SHP77 treated with DMSO at 0.1 percent for 48 hours (cell line): ENCODE measurements around the gene MYO10.
"Not testable (repeated sequence)": the region's sequence is repeated elsewhere in the genome, so short reads cannot be mapped to it uniquely, and the experiment has no call there.

Source experiments
- DNase-seq: peaks from one replicate; lab custom pipeline; 2025; lab: John Stamatoyannopoulos, UW

Gene MYO10

DNA sequence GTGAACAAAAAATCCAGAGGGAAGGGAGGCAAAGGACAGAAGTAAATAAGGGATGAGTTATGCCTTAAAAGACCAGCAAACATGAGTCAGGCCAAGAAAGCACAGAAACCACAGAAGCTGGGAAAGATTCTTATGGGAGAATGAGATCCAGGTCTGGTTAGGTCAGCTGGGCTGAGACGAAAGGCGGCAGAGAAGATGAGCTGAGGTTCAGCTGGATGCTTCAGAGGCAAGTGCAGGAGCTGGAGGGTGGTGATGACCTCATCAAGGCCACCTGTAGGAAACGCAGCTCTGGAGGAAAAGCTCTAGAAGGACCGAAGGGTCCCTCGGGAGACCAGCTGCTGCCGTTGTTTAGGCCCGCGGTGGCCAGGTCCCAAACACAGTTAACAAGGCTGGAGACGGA, 152.0 kb downstream of the MYO10 start:
- DNase-seq: no peak

DNA sequence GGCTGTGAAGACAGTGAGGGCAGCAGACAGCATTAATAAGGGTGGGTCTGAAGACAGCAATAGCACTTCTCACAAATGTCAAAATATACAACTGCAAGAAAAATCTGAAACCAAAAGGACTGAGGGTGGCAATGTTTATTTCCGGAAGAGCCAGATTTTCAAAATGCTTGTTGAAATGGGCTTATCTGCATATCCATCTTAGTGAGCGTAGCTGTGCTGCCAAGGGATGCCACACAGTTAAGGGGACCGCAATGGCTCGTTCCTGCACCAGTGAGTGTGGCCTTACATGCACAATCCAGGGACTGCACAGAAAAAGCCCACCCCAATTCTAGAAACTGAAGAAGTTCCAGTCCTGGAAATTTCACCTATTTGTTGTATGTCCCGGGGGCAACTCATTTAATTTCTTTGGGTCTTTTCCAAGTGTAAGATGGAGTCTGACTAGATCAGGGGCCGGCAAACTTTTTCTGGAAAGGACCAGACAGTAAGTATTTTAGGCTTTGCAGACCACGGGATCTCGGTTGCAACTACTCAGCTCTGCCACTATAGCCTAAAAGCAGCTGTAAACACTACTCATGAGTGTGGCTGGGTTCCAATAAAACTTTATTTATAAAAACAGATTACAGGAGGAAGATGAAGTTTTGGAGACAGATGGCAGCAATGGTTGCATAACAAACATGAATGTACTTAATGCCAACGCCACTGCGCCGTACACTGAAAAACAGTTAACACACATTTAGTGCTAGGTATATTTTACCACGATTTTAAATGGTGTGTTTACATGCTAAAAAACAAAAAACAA, 154.1 kb downstream of the MYO10 start:
- DNase-seq: no peak

DNA sequence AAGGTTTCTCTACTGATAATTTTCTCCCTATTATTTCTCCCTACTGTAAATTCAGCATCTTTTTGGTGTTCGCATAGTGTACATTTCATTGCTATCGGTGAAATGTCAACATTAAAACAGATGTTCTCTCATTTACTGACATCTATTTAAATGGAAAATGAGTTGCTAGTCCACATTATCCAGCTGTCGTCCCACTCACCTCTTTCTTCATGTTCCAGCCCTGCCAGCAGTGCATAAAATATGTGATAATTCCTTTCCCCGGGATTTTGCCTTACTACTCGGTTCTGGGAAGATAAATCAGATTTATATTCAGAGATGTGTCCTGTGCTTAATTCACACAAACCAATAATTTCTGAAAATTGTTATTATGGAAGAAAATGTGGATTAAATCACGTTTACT, 155.8 kb downstream of the MYO10 start:
- DNase-seq: no peak

GRCh38 chr5:16777432-16777831, 158.7 kb downstream of the MYO10 start:
- DNase-seq: no peak

DNA sequence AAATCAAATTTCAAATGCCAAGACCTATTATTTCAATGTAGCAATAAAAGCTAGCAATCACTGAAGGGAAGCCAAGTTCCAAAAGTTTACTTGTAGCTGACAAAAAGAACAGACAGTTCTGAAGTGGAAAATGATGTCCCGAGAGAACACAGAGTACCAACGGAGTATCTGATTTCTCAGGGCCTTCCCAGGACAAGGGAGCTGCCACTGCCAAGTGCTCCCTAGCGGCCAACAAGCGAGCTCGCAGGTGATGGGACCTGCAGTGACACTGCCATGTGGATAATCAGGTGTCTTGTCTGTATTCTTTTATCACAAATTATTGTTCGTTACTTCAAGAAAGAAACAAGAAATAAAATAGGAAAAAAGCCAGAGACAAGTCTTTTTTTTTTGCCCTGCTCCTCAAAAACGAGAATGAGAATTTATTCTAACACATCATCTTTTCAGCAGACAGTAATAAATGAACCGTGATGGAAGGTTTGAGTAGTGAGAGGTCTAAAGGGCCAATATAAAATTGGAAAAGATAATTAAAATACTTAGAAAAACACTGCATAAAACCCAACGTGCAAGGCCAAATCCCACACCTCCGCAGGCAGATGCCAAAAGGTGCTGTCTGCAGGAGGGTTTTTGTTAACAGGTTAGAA, 159.4 kb downstream of the MYO10 start:
- DNase-seq: peak; percentile 58

DNA sequence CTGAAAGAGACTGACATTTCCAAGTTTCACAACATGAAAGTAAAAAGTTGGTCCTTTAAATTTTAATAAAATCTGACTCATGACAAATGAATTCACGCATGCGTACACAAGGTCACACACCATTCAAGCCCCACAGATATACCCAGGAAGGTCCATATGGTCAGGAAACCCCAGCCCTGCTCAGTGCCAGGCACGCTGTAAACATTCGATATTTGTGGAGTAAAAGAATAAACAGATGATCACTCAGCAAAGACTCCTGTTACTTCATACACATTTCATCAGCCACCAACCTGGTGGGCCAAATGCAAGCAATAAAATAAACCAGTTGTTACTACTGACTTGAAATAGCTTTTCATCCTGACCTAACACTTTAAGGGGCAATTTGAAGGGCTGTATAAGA, 161.3 kb downstream of the MYO10 start:
- no peak for DNase-seq

GRCh38 chr5:16773991-16774390, 162.1 kb downstream of the MYO10 start:
- DNase-seq: no peak

DNA sequence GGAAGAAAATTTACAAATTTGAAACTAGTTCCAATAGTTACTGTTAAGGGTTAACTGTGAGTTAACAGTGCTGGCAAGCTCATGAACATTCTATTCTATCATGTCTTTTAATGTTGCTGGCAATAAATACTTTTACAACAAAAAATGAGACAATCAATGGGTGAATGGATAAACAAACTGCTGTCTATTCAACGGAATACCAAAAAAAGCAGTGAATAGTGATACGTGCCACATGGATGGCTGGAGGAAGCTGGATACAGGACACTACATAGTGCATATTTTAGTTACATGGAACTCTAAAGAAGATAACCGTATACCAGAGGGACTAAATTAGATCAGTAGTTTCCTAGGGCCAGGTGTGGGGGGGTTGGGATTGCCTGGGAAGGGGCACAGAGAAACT, 163.5 kb downstream of the MYO10 start:
- DNase-seq: no peak

GRCh38 chr5:16768184-16768583, 167.9 kb downstream of the MYO10 start:
- DNase-seq: no peak

DNA sequence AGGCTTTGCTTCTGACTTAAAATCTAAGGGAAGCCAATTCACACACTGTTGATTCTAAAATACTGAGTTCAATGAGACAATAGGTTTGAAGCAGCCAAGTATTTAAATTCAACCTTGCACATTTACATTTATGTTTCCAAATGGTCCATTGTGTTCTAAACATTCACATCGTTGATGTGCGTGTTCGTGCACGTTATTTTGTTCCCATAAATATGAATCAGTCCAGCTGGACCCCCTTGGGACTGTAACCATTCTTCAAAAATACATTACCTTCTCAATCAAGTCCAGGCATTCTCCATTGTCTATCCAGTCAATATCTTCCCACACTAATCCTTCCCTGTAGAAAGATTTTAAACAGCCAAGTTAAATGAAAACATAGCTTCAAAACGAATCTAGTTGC, 172.9 kb downstream of the MYO10 start:
- DNase-seq: no peak

DNA sequence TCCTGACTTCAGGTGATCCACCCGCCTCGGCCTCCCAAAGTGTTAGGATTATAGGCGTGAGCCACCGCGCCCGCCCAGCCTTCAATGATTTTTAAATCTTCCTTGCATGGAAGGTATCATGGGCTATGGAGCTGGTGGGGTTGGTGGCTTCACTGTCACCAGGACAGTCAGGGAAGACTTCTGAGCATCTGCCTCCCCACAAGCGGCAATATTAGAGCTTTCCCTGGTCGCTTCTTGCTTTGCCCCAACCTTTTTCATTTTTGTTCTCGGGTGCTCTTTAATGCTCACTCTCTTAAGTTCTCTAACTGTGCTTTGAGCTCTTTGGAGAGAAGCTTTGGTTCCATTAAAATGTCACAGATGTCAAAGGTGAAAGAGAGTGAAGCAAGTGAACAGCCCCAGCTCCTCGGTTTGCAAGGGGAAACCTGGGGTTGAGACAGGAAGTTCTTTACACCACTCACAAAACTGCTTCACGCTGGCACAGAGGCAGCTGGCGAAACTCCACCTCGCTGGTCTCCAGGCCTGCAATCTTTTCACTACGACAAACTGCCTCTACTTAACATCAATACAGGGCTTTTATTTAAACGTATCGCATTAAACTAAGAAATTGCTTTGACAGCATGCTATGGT, 176.8 kb downstream of the MYO10 start:
- DNase-seq: peak; percentile 41

GRCh38 chr5:16757989-16758501, 178.0 kb downstream of the MYO10 start:
- no peak for DNase-seq

GRCh38 chr5:16757577-16757976, 178.5 kb downstream of the MYO10 start:
- DNase-seq: not testable (repeated sequence)

- no peak for DNase-seq
Observed at GRCh38 chr5:16757146-16757545, 178.9 kb downstream of the MYO10 start.

- DNase-seq: no peak
Observed at GRCh38 chr5:16756692-16757091, 179.4 kb downstream of the MYO10 start.

- no peak for DNase-seq
Observed at GRCh38 chr5:16755641-16756040, 180.4 kb downstream of the MYO10 start.

DNA sequence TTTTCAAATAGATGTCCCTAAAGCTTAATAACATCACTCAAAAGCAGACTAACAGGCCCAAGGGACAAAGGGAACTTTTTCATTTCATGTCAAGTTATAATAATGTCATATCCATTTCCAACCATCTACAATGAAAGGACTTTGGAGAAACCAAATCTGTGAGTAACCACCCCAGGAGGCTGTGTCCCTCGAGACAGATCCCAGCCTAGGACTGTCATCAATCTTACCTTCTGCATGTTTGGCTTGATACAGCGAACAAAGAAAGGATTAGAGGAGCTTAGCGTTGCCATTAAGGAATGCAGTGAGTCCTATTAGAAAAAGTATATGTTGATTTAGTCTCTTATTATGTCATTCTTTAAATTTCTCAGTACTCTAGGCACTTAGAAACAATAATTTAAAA, 181.5 kb downstream of the MYO10 start:
- no peak for DNase-seq

DNA sequence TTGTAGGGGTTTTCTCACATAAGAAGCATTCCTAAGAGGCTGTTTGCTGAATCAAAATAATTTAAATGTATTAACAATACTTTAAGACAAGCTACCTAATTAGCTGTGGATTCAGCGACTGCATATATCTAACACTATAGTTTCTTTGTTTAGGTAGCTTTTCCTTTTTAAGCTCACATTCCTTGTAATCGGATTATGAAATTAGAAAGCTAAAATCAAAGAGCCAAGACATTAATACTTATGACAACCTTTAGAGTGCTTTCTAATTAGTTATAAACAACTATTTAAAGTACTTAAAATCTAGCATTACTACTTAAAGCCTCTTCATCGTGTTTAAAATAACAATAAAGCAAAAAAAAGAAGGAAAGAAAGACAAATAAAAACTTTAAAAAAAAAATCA, 182.0 kb downstream of the MYO10 start:
- no peak for DNase-seq

DNA sequence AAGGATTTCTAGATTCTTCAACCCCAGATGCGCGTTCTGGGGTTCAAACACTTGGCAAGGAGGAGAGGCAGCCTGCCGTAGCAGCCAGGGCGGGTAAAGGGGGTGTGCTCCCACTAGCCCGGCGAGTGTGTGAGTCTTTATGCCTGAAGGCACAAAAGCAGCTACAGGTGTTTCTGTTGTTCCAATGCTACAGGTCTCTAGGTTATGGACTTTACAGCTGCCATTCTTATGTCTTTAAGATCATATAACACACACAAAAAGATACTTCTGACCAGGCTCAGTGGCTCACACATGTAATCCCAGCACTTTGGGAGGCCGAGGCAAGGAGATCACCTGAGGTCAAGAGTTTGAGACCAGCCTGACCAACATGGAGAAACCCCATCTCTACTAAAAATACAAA, 185.6 kb downstream of the MYO10 start:
- no peak for DNase-seq

GRCh38 chr5:16749626-16750025, 186.5 kb downstream of the MYO10 start:
- no peak for DNase-seq

- no peak for DNase-seq
Observed at GRCh38 chr5:16744164-16744880, 191.8 kb downstream of the MYO10 start.

DNA sequence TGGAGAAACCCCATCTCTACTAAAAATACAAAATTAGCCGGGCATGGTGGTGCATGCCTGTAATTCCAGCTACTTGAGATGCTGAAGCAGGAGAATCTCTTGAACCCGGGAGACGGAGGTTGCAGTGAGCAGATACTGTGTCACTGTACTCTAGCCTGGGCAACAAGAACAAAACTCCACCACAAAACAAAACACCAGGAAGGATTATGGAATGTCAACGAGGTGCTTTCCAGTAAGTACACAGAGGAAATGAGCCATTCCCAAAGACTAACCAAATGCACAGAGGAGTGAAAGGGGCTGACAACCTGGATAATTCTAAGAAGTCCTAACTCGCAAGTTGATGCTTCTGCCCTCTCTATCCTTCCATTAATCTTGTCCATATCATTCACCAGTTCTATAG, 193.2 kb downstream of the MYO10 start:
- DNase-seq: no peak
